ENCODE results near the gene NR6A1. TPM values are rescaled to one million over a fixed set of nuclear protein-coding genes. Genes with fewer than 3 reads are reported as not detected.

Gene NR6A1
- total RNA-seq, 1 donor from 2014 or later, result 63.8 TPM

GRCh38 chr9:124680049-124680448 is 91.1 kb downstream of the NR6A1 start:
- Mint-ChIP-seq H3K36me3 (ENCODE audit: low read depth, unreplicated experiment) (peaks cover 4% of the 10 kb centered on the region), H3K4me3 (ENCODE audit: unreplicated experiment) (no peak overlapping the region), H3K27ac (ENCODE audit: unreplicated experiment) (no peak overlapping the region), H3K9me3 (ENCODE audit: unreplicated experiment) (no peaks in the 10 kb centered on the region), H3K27me3 (ENCODE audit: unreplicated experiment) (no peaks in the 10 kb centered on the region), H3K4me1 (ENCODE audit: unreplicated experiment) (peaks cover 4% of the 10 kb centered on the region)
- TF ChIP-seq CTCF (IDR thresholded peaks at IDR 0.05; ENCODE audit: unreplicated experiment), result no peak
- DNase-seq (ENCODE audit: low spot score), result no peak

GRCh38 chr9:124676159-124676551 is 95.0 kb downstream of the NR6A1 start:
- Mint-ChIP-seq H3K27me3 (ENCODE audit: unreplicated experiment) (no peaks in the 10 kb centered on the region), H3K4me3 (ENCODE audit: unreplicated experiment) (no peak overlapping the region), H3K27ac (ENCODE audit: unreplicated experiment) (no peak overlapping the region), H3K36me3 (ENCODE audit: low read depth, unreplicated experiment) (no peaks in the 10 kb centered on the region), H3K9me3 (ENCODE audit: unreplicated experiment) (no peaks in the 10 kb centered on the region), H3K4me1 (ENCODE audit: unreplicated experiment) (peaks cover 4% of the 10 kb centered on the region)
- no peak for DNase-seq (ENCODE audit: low spot score)
- no peak for TF ChIP-seq CTCF (IDR thresholded peaks at IDR 0.05; ENCODE audit: unreplicated experiment)

GRCh38 chr9:124675261-124676158 is 95.6 kb downstream of the NR6A1 start:
- Mint-ChIP-seq H3K4me3 (ENCODE audit: unreplicated experiment) (no peak overlapping the region), H3K36me3 (ENCODE audit: low read depth, unreplicated experiment) (no peaks in the 10 kb centered on the region), H3K27ac (ENCODE audit: unreplicated experiment) (no peak overlapping the region), H3K27me3 (ENCODE audit: unreplicated experiment) (no peaks in the 10 kb centered on the region), H3K4me1 (ENCODE audit: unreplicated experiment) (peaks cover 4% of the 10 kb centered on the region), H3K9me3 (ENCODE audit: unreplicated experiment) (no peaks in the 10 kb centered on the region)
- TF ChIP-seq CTCF (IDR thresholded peaks at IDR 0.05; ENCODE audit: unreplicated experiment), result no peak
- DNase-seq (ENCODE audit: low spot score), result no peak

- Mint-ChIP-seq H3K27me3 (ENCODE audit: unreplicated experiment) (no peaks in the 10 kb centered on the region), H3K9me3 (ENCODE audit: unreplicated experiment) (no peaks in the 10 kb centered on the region), H3K4me1 (ENCODE audit: unreplicated experiment) (peaks cover 4% of the 10 kb centered on the region), H3K36me3 (ENCODE audit: low read depth, unreplicated experiment) (no peaks in the 10 kb centered on the region), H3K4me3 (ENCODE audit: unreplicated experiment) (no peak overlapping the region), H3K27ac (ENCODE audit: unreplicated experiment) (no peak overlapping the region)
- TF ChIP-seq CTCF (IDR thresholded peaks at IDR 0.05; ENCODE audit: unreplicated experiment), result no peak
- DNase-seq (ENCODE audit: low spot score), result no peak
Measured at GRCh38 chr9:124674651-124675050, 96.5 kb downstream of the NR6A1 start.

- Mint-ChIP-seq H3K4me1 (ENCODE audit: unreplicated experiment) (peaks cover 4% of the 10 kb centered on the region), H3K27ac (ENCODE audit: unreplicated experiment) (no peak overlapping the region), H3K27me3 (ENCODE audit: unreplicated experiment) (no peaks in the 10 kb centered on the region), H3K9me3 (ENCODE audit: unreplicated experiment) (no peaks in the 10 kb centered on the region), H3K36me3 (ENCODE audit: low read depth, unreplicated experiment) (no peaks in the 10 kb centered on the region), H3K4me3 (ENCODE audit: unreplicated experiment) (no peak overlapping the region)
- TF ChIP-seq CTCF (IDR thresholded peaks at IDR 0.05; ENCODE audit: unreplicated experiment), result no peak
- DNase-seq (ENCODE audit: low spot score), result no peak
Measured at GRCh38 chr9:124673063-124673462, 98.0 kb downstream of the NR6A1 start.

Measured in endothelial cell (in vitro differentiated cells).